ENCODE measurements around the gene GPR55. TPM values are rescaled to one million over a fixed set of nuclear protein-coding genes. Genes with fewer than 3 reads are reported as not detected.

GPR55 gene
- total and polyA plus RNA-seq, 5 donors from 2014 or later, result 1.6 to 24.4 (median 4.5) TPM

GRCh38 chr2:230909841-230910545 lies 15.0 kb downstream of the GPR55 start:
- Histone ChIP-seq H3K9me3 (ENCODE audit: control insufficient read depth in 2 of 2, low read length in 2 of 2) (no peaks in the 10 kb centered on the region), H3K27ac (ENCODE audit: insufficient read depth, low read length, poor library complexity, severe bottlenecking) (no peak overlapping the region), H3K27me3 (ENCODE audit: control insufficient read depth, insufficient read depth, low read length) (no peaks in the 10 kb centered on the region), H3K36me3 (ENCODE audit: control insufficient read depth, insufficient read depth, low read length) (peaks cover 12% of the 10 kb centered on the region), H3K4me1 (ENCODE audit: control insufficient read depth, insufficient read depth, low read length, poor library complexity, severe bottlenecking) (peaks cover 20% of the 10 kb centered on the region), H3K4me3 (ENCODE audit: low read depth, low read length) (no peak overlapping the region)
- ATAC-seq (ENCODE audit: low read depth in 2 of 2) (no peak), DNase-seq (no peak)
- Mint-ChIP-seq H3K4me3 (peak overlapping the region in 3 of 4 donors; percentile 1 to 17 (median 9)), H3K4me1 (peaks cover 0 to 52% (median 17%) of the 10 kb centered on the region in 4 donors), H3K27ac (no peak overlapping the region), H3K36me3 (peaks cover 17% of the 10 kb centered on the region), H3K9me3 (no peaks in the 10 kb centered on the region), H3K27me3 (no peaks in the 10 kb centered on the region)

GRCh38 chr2:230908595-230909191 lies 16.3 kb downstream of the GPR55 start:
- H3K4me1 ChIP-seq (ENCODE audit: control insufficient read depth, insufficient read depth, low read length, poor library complexity, severe bottlenecking), result peaks cover 25% of the 10 kb centered on the region
- Mint-ChIP-seq H3K27ac (peak overlapping the region in 2 of 3 donors; percentile 8 to 16), H3K36me3 (peaks cover 14% of the 10 kb centered on the region), H3K9me3 (no peaks in the 10 kb centered on the region), H3K4me3 (peak overlapping the region in 2 of 4 donors; percentile 16 to 34), H3K4me1 (peaks cover 0 to 50% (median 16%) of the 10 kb centered on the region in 4 donors), H3K27me3 (no peaks in the 10 kb centered on the region)
- DNase-seq, result peak in 1 of 3 donors; percentile 69
- no peaks in the 10 kb centered on the region for H3K9me3 ChIP-seq (ENCODE audit: control insufficient read depth in 2 of 2, low read length in 2 of 2)
- no peaks in the 10 kb centered on the region for H3K27me3 ChIP-seq (ENCODE audit: control insufficient read depth, insufficient read depth, low read length)
- H3K36me3 ChIP-seq (ENCODE audit: control insufficient read depth, insufficient read depth, low read length), result peaks cover 12% of the 10 kb centered on the region
- no peak overlapping the region for H3K27ac ChIP-seq (ENCODE audit: insufficient read depth, low read length, poor library complexity, severe bottlenecking)
- H3K4me3 ChIP-seq (ENCODE audit: low read depth, low read length), result no peak overlapping the region
- ATAC-seq (ENCODE audit: low read depth in 2 of 2), result no peak

- H3K27ac Mint-ChIP-seq, result peak overlapping the region in 2 of 3 donors; percentile 8 to 16
- peaks cover 25% of the 10 kb centered on the region for H3K4me1 ChIP-seq (ENCODE audit: control insufficient read depth, insufficient read depth, low read length, poor library complexity, severe bottlenecking)
- no peaks in the 10 kb centered on the region for H3K9me3 Mint-ChIP-seq
- H3K36me3 Mint-ChIP-seq, result peaks cover 14% of the 10 kb centered on the region
- no peak for DNase-seq
- H3K27me3 Mint-ChIP-seq, result no peaks in the 10 kb centered on the region
- H3K4me3 Mint-ChIP-seq, result peak overlapping the region in 2 of 4 donors; percentile 16 to 34
- H3K27ac ChIP-seq (ENCODE audit: insufficient read depth, low read length, poor library complexity, severe bottlenecking), result no peak overlapping the region
- H3K27me3 ChIP-seq (ENCODE audit: control insufficient read depth, insufficient read depth, low read length), result no peaks in the 10 kb centered on the region
- no peak overlapping the region for H3K4me3 ChIP-seq (ENCODE audit: low read depth, low read length)
- H3K9me3 ChIP-seq (ENCODE audit: control insufficient read depth in 2 of 2, low read length in 2 of 2), result no peaks in the 10 kb centered on the region
- ATAC-seq (ENCODE audit: low read depth in 2 of 2), result no peak
- peaks cover 12% of the 10 kb centered on the region for H3K36me3 ChIP-seq (ENCODE audit: control insufficient read depth, insufficient read depth, low read length)
- H3K4me1 Mint-ChIP-seq, result peaks cover 0 to 47% (median 12%) of the 10 kb centered on the region in 4 donors
These were observed 16.9 kb downstream of the GPR55 start for GRCh38 chr2:230908092-230908594.

- Histone ChIP-seq H3K4me3 (ENCODE audit: low read depth, low read length) (no peak overlapping the region), H3K27ac (ENCODE audit: insufficient read depth, low read length, poor library complexity, severe bottlenecking) (no peak overlapping the region), H3K36me3 (ENCODE audit: control insufficient read depth, insufficient read depth, low read length) (peaks cover 12% of the 10 kb centered on the region), H3K27me3 (ENCODE audit: control insufficient read depth, insufficient read depth, low read length) (no peaks in the 10 kb centered on the region), H3K9me3 (ENCODE audit: control insufficient read depth in 2 of 2, low read length in 2 of 2) (no peaks in the 10 kb centered on the region), H3K4me1 (ENCODE audit: control insufficient read depth, insufficient read depth, low read length, poor library complexity, severe bottlenecking) (peaks cover 26% of the 10 kb centered on the region)
- no peak overlapping the region for H3K27ac Mint-ChIP-seq
- no peak for ATAC-seq (ENCODE audit: low read depth in 2 of 2)
- H3K36me3 Mint-ChIP-seq, result peaks cover 14% of the 10 kb centered on the region
- H3K4me1 Mint-ChIP-seq, result peaks cover 0 to 47% (median 12%) of the 10 kb centered on the region in 4 donors
- H3K27me3 Mint-ChIP-seq, result no peaks in the 10 kb centered on the region
- H3K9me3 Mint-ChIP-seq, result no peaks in the 10 kb centered on the region
- H3K4me3 Mint-ChIP-seq, result no peak overlapping the region
- no peak for DNase-seq
These were observed 17.5 kb downstream of the GPR55 start for GRCh38 chr2:230907361-230908091.

GRCh38 chr2:230906471-230907230 lies 18.4 kb downstream of the GPR55 start:
- Mint-ChIP-seq H3K9me3 (no peaks in the 10 kb centered on the region), H3K4me1 (peaks cover 0 to 51% (median 12%) of the 10 kb centered on the region in 4 donors), H3K27me3 (no peaks in the 10 kb centered on the region), H3K4me3 (peak overlapping the region in 2 of 4 donors; percentile 19 to 31), H3K27ac (peak overlapping the region; percentile 48 to 79 (median 77)), H3K36me3 (peaks cover 14% of the 10 kb centered on the region)
- H3K4me3 ChIP-seq (ENCODE audit: low read depth, low read length), result no peak overlapping the region
- peaks cover 12% of the 10 kb centered on the region for H3K36me3 ChIP-seq (ENCODE audit: control insufficient read depth, insufficient read depth, low read length)
- H3K4me1 ChIP-seq (ENCODE audit: control insufficient read depth, insufficient read depth, low read length, poor library complexity, severe bottlenecking), result peaks cover 31% of the 10 kb centered on the region
- no peaks in the 10 kb centered on the region for H3K27me3 ChIP-seq (ENCODE audit: control insufficient read depth, insufficient read depth, low read length)
- H3K27ac ChIP-seq (ENCODE audit: insufficient read depth, low read length, poor library complexity, severe bottlenecking), result no peak overlapping the region
- no peaks in the 10 kb centered on the region for H3K9me3 ChIP-seq (ENCODE audit: control insufficient read depth in 2 of 2, low read length in 2 of 2)
- ATAC-seq (ENCODE audit: low read depth in 2 of 2), result no peak
- DNase-seq, result no peak

GRCh38 chr2:230905448-230906421 lies 19.3 kb downstream of the GPR55 start:
- Mint-ChIP-seq H3K27ac (peak overlapping the region; percentile 54 to 79 (median 77)), H3K4me1 (peaks cover 0 to 42% (median 8%) of the 10 kb centered on the region in 4 donors), H3K4me3 (peak overlapping the region; percentile 38 to 46 (median 42)), H3K9me3 (no peaks in the 10 kb centered on the region), H3K36me3 (peaks cover 10% of the 10 kb centered on the region), H3K27me3 (no peaks in the 10 kb centered on the region)
- H3K36me3 ChIP-seq (ENCODE audit: control insufficient read depth, insufficient read depth, low read length), result peaks cover 12% of the 10 kb centered on the region
- H3K4me3 ChIP-seq (ENCODE audit: low read depth, low read length), result no peak overlapping the region
- H3K27me3 ChIP-seq (ENCODE audit: control insufficient read depth, insufficient read depth, low read length), result no peaks in the 10 kb centered on the region
- peak; percentile 91 for ATAC-seq (ENCODE audit: low read depth in 2 of 2)
- H3K4me1 ChIP-seq (ENCODE audit: control insufficient read depth, insufficient read depth, low read length, poor library complexity, severe bottlenecking), result peaks cover 31% of the 10 kb centered on the region
- peak; percentile 55 to 89 (median 64) for DNase-seq
- no peaks in the 10 kb centered on the region for H3K9me3 ChIP-seq (ENCODE audit: control insufficient read depth in 2 of 2, low read length in 2 of 2)
- peak overlapping the region; percentile 27 for H3K27ac ChIP-seq (ENCODE audit: insufficient read depth, low read length, poor library complexity, severe bottlenecking)

All from CD4-positive, CD25-positive, alpha-beta regulatory T cell (primary cell).